ENCODE measurements around the gene OGDH. TPM values are rescaled to one million over a fixed set of nuclear protein-coding genes. Genes with fewer than 3 reads are reported as not detected.

Gene OGDH
- total RNA-seq, 2 experiments from 2014 or later: 78.6 to 85.6 TPM

DNA sequence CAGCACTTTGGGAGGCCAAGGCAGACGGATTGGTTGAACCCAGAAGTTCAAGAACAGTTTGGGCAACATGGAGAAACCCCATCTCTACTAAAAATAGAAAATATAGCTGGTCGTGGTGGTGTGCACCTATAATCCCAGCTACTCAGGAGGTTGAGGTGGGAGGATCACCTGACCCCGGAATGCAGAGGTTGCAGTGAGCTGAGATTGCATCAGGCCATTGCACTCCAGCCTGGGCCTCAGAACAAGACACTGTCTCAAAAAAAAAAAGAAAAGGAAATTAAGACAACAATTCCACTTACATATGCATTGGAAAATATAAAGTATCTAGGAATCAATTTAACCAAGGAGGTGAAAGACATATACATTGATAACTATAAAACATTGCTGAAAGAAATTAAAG is 7.2 kb upstream of the OGDH start:
- CTCF ChIA-PET: interaction anchor here (0.8 kb wide), 1 partner anchor 99 kb away, joined by 3 read pairs; no protein-coding TSS in a partner anchor
- Mint-ChIP-seq H3K27ac (no peak overlapping the region), H3K27me3 (no peaks in the 10 kb centered on the region), H3K4me1 (ENCODE audit: low read depth) (no peaks in the 10 kb centered on the region), H3K4me3 (no peak overlapping the region), H3K36me3 (ENCODE audit: low read depth) (no peaks in the 10 kb centered on the region), H3K9me3 (no peaks in the 10 kb centered on the region)
- TF ChIP-seq CTCF (IDR thresholded peaks at IDR 0.05): no peak
- ATAC-seq (no peak), DNase-seq (no peak)
- POLR2A ChIA-PET: interaction anchor here (1.2 kb wide), 1 partner anchor 361 kb away, joined by 3 read pairs; no protein-coding TSS in a partner anchor
- intact Hi-C loops (cut with micrococcal nuclease): no loop called here

DNA sequence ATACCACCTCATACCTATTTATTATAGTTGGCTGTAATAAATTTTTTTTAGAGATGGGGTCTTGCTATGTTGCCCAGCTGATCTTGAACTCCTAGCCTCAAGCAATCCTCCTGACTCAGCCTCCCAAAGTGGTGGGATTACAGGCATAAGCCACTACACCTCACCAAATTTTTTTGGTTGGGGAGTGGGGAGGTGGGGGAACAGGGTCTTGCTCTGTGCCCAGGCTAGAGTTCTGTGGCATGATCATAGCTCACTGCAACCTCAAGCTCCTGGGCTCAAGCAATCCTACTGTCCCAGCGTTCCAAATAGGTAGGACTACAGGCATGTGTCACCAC is 3.9 kb upstream of the OGDH start:
- Mint-ChIP-seq H3K9me3 (no peaks in the 10 kb centered on the region), H3K36me3 (ENCODE audit: low read depth) (peaks cover 7% of the 10 kb centered on the region), H3K4me3 (no peak overlapping the region), H3K27ac (no peak overlapping the region), H3K4me1 (ENCODE audit: low read depth) (peaks cover 8% of the 10 kb centered on the region), H3K27me3 (no peaks in the 10 kb centered on the region)
- POLR2A ChIA-PET: interaction anchor here (0.8 kb wide), 1 partner anchor 36 kb away, joined by 4 read pairs; no protein-coding TSS in a partner anchor
- DNase-seq (no peak), ATAC-seq (no peak)
- intact Hi-C loops (cut with micrococcal nuclease): no loop called here
- CTCF ChIA-PET: interaction anchor here (1.2 kb wide), 1 partner anchor 36 kb away, joined by 3 read pairs; no protein-coding TSS in a partner anchor
- TF ChIP-seq CTCF (IDR thresholded peaks at IDR 0.05): no peak

DNA sequence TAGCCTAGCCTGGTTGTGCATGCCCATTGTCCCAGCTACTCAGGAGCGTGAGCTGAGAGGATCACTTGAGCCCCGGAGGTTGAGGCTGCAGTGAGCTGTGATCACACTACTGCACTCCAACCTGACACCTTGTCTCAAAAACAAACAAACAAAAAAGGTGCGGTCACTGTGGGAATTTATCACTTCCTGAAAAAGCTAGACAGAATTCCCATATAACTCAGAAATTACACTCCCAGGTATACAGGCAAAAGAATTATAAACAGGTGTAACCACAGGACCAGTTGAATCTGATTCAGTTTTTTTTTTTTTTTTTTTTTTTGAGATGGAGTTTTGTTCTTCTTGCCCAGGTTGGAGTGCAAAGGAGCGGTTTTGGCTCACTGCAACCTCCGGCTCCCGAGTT is 3.2 kb upstream of the OGDH start:
- Mint-ChIP-seq H3K4me3 (no peak overlapping the region), H3K27ac (no peak overlapping the region), H3K4me1 (ENCODE audit: low read depth) (peaks cover 12% of the 10 kb centered on the region), H3K9me3 (no peaks in the 10 kb centered on the region), H3K27me3 (no peaks in the 10 kb centered on the region), H3K36me3 (ENCODE audit: low read depth) (peaks cover 13% of the 10 kb centered on the region)
- DNase-seq: no peak
- ChIA-PET CTCF (interaction anchor here (1.2 kb wide), 1 partner anchor 36 kb away, joined by 3 read pairs; no protein-coding TSS in a partner anchor), POLR2A (no interaction called here)
- intact Hi-C loops (cut with micrococcal nuclease): no loop called here
- no peak for TF ChIP-seq CTCF (IDR thresholded peaks at IDR 0.05)
- ATAC-seq: no peak

- ChIA-PET CTCF (interaction anchor here (2.7 kb wide), 1 partner anchor 34 kb away, joined by 13 read pairs; no protein-coding TSS in a partner anchor), POLR2A (interaction anchor here (2.5 to 4.4 kb wide), 2 partner anchors 29 to 34 kb away, joined by 13 to 52 read pairs; no protein-coding TSS in a partner anchor)
- Mint-ChIP-seq H3K4me1 (ENCODE audit: low read depth) (peaks cover 23% of the 10 kb centered on the region), H3K36me3 (ENCODE audit: low read depth) (peaks cover 19% of the 10 kb centered on the region), H3K4me3 (peak overlapping the region; percentile 33), H3K9me3 (no peaks in the 10 kb centered on the region), H3K27ac (no peak overlapping the region), H3K27me3 (no peaks in the 10 kb centered on the region)
- intact Hi-C loops (cut with micrococcal nuclease): no loop called here
- ATAC-seq: no peak
- no peak for TF ChIP-seq CTCF (IDR thresholded peaks at IDR 0.05)
- no peak for DNase-seq
Measured at GRCh38 chr7:44604941-44605340, 1.5 kb upstream of the OGDH start.

- intact Hi-C loops (cut with micrococcal nuclease): no loop called here
- Mint-ChIP-seq H3K27ac (peak overlapping the region; percentile 97), H3K4me1 (ENCODE audit: low read depth) (peaks cover 32% of the 10 kb centered on the region), H3K4me3 (peak overlapping the region; percentile 92), H3K9me3 (no peaks in the 10 kb centered on the region), H3K36me3 (ENCODE audit: low read depth) (peaks cover 24% of the 10 kb centered on the region), H3K27me3 (no peaks in the 10 kb centered on the region)
- ChIA-PET POLR2A (interaction anchor here (0.6 to 4.4 kb wide), 18 partner anchors 10 to 393 kb away, joined by 3 to 52 read pairs (median 5); partner anchors contain the start of genes PURB and TMED4), CTCF (interaction anchor here (1.0 to 2.7 kb wide), 6 partner anchors 9 to 50 kb away, joined by 3 to 13 read pairs (median 6); no protein-coding TSS in a partner anchor)
- DNase-seq: no peak
- TF ChIP-seq CTCF (IDR thresholded peaks at IDR 0.05): no peak
- ATAC-seq: peak; percentile 12
Measured at GRCh38 chr7:44607141-44608068, 978 bp downstream of the OGDH start.

Data from activated CD8-positive, alpha-beta T cell treated with anti-CD3 and anti-CD28 coated beads for 36 hours (primary cell).